A204.1 (cell line): ENCODE measurements around the gene IL4R.

Experiments used
- FAIRE-seq: peaks from 2 replicates; lab custom pipeline; 2012; peaks lifted over from hg19 to GRCh38; lab: Jason Lieb, UNC

The IL4R gene

DNA sequence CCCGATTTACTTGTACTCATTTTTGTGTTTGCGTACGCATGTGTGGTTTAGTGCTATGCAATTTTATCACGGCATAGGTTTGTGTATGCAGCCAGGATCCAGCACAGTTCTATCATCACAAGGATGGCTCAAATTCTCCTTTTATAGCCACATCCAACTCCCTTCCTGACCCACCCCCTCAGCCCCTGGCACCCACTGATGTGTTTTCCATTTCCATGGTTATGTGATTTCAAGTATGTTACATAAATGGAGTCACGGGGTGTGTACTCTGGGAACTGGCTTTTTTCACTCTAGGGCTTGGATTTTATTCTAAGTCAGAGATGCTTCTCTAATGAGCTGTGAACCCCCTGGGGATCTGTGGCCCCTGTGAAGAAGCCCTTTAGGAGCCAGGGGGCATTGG, 16.8 kb downstream of the IL4R start:
- FAIRE-seq = no peak

DNA sequence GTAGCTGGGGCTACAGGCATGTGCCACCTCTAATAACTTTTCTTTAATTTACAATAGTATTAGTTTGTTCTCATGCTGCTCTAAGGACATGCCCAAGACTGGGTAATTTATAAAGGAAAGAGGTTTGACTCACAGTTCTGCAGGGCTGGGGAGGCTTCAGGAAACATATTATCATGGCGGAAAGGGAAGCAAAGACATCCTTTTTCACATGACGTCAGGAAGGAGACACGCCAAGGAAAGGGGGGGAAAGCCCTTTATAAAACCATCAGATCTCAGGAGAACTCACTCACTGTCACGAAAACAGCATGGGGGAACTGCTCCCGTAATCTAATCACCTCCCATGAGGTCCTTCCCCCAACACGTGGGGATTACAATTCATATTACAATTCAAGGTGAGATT, 18.3 kb downstream of the IL4R start:
- FAIRE-seq = no peak

DNA sequence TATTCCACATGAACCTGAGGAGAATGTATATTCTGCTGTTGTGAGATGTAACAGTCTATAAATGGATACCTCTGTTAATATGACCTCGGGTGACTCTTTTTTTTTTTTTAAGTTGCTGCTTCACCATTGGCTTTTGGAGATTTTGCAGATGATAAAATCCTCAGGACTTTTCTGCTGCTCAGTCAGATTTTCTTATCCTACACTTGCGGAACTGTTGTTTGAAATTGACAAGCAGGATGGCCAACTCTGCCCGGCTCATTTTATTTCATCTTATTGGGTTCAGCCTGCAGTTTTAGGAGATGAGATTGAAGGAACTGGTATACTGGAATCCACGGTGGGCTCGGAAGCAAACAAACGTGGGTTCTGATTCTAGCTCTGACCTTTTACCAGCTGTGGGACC, 19.3 kb downstream of the IL4R start:
- no peak for FAIRE-seq

DNA sequence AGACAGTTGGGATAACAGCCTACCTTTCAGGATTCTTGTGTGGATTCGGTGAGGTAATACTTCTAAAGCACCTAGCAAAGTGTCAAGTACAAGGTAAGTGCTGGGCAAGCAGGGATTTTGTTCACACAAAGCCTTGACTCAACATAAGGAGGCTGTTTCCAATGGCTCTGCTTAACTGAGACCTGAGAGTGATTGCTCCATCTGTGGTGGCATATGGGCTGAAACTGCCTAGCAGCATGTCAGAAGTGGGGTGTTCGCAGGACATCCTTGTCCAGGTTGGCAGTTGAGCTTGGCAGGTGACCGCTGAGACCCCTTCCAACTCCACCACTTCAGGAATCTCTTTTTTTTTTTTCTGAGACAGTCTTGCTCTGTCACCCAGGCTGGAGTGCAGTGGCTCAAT, 19.8 kb downstream of the IL4R start:
- FAIRE-seq = no peak

DNA sequence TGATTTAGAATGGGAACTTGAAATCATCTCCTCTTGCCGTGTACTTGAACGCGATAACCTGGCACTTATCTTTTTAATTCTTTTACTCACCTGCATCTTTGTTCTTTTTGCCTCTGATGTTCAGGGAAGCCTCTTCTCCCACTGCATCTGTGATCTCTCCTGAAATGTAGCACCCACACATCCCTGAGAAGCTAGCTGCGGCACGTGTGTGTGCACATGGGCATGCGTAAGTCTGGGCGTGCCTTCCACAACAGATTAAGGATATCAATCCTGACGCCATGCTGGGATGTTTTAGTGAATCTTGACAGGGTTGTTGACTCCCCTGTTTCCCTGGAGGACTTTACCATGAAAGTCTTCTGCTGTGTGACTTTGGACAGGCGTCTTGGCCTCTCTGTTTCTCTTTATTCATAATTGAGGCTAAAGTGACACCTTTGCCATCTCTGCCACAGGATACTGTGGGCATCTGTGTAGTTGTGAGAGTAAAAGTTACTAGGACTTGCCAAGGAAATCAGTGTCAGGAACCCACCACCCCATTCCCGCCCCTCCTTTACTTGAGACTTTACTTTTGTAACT, 20.5 kb downstream of the IL4R start:
- FAIRE-seq = no peak

DNA sequence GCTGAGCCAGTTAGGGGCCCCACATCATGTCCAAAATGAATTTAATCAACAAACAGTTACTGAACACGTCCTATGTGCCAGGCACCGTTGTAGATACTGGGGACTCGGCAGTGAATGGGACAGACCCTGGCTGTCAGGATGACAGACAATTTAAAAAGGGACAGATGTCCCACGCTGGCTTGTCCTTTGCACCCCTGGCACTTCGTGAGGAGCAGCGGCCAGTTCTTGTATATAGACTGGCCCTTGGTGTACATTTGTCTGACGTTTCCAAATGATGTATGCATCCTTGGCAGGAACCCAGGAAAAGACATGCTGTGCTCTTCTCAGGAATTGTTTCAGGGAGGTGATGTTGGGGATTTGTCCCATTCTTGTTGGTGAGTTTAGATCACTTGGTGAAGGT, 21.1 kb downstream of the IL4R start:
- FAIRE-seq = no peak

DNA sequence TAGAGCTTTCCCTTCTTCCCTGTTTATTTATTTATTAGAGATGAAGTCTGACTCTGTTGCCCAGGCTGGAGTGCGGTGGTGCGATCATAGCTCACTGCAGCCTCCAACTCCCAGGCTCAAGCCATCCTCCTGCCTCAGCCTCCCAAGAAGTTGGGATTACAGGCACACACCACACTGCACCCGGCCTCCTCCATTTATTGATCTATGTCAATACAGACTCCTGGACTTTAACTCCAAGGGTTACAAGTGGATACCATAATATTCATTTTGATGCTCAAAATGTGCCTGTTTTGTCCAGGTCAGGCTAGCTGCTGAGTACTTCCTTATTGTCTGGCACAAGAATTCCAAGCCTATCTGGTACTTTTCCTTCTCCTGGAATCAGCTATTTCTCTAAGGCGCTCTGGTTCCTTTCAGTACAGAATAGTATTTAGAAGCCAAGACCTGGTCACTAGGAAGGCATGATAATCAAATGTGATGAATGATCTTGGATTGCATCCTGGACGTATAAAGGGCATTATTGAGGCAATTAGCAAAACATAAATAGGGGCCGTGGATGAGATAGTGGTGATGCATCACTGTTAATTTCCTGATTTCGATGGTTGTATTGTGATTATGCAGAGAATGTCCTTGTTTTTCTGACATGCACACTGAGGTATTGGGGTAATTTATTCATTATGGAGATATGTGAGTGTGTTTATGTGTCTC, 21.7 kb downstream of the IL4R start:
- FAIRE-seq = no peak

DNA sequence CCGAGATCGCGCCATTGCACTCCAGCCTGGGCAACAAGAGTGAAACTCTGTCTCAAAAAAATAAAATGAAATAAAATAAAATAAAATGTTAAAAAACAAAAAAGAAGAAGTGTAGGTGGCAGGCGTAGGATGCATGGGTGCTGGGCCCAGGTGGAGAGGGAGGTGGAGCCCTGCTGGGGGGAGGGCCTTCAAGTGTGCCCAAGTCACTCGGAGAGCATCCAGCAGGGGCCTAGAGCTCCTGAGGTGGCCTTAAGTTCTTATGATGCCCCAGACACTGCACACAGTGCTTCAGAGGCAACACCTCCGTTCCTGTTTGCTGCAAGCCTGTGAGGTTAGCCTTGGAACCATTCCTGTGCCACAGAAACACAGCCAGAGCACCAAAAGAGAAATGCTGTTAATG, 23.2 kb downstream of the IL4R start:
- no peak for FAIRE-seq

DNA sequence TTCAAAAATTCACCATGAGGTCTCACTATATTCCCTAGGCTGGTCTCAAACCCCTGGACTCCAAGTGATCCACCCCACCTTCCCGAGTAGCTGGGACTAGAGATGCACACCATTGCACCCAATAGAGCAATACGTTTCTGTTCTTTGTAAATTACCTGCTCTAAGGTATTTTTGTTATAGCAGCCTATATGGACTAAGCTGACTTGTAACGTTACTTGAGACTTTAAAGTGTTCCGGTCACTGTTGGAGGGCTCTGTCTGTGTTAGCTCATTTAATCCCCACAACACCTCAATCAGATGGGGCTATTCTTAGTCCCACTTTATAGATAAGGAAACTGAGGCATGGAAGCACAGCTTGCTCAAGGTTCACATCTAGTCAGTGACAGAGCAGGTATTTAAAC, 25.4 kb downstream of the IL4R start:
- no peak for FAIRE-seq

DNA sequence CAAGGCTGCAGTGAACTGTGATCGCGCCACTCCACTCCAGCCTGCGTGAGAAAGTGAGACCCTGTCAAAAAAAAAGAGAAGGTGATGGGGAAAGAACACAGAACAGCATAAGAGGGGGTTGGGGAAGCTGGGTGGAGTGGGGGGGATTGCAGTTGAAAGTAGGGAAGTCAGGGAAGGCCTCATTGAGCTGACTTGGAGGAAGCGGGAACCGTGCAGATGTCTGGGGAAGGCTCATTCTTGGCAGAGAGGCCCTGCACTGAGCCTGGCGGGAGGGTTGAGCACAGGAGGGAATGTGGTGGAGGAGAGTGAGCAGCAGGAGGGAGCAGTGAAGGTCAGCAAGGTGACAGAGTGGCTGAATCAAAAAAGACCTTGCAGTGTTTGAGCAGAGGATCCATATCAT, 26.9 kb downstream of the IL4R start:
- FAIRE-seq = no peak

DNA sequence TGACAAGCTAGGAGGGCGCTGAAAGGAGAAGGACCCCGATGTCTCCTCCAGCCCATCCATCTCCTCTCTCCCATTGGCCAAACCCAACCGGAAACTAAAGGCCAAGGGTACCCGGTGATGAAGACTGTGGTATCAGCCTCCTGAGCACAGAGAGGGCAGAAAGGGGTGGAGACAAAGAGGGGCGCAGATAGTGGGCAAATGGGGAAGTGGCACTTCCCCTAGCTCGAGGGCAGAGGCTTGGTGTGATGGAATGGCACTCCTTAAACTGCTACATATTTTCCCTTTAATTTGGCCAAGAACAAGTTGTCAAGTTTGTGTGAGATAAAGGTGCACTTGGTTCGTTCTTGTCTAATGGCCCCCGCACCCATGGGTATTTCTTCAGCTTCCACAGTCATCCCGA, 27.8 kb downstream of the IL4R start:
- no peak for FAIRE-seq

DNA sequence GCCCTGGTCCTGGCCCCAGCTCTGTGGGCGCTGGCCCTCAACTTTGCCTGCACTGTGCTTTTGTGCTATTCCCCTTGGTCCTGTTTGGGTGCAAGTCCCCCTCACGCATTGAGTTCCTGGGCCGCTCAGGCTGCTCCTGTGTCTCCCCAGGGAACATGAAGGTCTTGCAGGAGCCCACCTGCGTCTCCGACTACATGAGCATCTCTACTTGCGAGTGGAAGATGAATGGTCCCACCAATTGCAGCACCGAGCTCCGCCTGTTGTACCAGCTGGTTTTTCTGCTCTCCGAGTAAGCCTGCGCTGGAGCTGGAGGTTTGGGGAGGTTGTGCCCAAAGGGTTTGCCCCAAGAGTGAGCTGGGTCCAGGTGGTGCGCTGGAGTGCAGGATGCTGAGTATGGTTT, 28.2 kb downstream of the IL4R start:
- FAIRE-seq = no peak

DNA sequence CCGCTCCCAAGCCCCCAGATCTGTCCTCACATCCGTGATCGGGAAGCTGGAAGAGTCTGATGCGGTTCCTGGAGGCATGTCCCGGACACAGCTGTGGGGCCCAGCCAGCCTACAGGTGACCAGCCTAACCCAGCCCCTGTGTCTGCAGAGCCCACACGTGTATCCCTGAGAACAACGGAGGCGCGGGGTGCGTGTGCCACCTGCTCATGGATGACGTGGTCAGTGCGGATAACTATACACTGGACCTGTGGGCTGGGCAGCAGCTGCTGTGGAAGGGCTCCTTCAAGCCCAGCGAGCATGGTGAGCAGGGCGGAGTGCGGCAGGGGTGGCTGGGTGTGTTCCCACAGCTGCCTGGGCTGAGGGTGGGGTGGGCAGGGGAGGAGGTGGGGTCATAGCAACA, 30.9 kb downstream of the IL4R start:
- no peak for FAIRE-seq

DNA sequence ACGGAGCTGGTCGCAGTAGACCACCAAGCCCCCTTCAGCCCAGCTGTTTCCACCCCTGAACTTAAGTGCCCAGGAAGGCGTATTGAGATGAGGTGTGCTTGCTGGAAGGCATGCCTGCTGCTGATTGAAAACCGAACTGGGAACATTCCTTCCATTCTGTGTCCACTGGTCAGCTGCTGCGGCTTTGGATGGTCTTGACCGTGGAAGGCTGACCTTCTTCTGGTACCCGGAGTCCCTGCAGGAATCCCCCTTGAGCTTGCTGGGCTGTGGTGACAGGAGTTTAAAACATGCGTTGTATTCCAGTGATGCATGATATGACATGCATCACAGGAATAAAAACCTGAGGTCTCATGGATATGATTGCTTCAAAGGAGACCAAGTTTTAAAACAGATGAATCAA, 31.4 kb downstream of the IL4R start:
- FAIRE-seq = no peak

DNA sequence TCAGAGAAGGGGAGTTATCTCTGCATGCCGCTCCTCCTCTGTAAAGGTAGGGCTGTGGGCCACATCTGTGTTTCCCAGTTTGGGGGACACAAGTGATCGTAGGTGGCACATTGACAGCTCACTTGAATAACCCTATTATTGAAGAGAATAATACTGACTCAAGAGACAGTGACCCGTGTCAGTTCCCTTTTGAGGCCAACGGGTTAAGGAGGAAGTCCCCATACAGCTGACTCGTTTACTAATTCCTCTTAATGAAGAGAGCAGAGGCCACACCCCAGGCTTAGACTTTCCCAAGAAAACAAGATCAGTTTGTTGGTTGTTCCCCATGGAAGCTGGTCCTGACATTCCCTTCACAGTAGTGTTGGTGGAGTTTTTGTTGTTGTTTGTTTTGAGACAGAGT, 33.0 kb downstream of the IL4R start:
- FAIRE-seq = no peak

DNA sequence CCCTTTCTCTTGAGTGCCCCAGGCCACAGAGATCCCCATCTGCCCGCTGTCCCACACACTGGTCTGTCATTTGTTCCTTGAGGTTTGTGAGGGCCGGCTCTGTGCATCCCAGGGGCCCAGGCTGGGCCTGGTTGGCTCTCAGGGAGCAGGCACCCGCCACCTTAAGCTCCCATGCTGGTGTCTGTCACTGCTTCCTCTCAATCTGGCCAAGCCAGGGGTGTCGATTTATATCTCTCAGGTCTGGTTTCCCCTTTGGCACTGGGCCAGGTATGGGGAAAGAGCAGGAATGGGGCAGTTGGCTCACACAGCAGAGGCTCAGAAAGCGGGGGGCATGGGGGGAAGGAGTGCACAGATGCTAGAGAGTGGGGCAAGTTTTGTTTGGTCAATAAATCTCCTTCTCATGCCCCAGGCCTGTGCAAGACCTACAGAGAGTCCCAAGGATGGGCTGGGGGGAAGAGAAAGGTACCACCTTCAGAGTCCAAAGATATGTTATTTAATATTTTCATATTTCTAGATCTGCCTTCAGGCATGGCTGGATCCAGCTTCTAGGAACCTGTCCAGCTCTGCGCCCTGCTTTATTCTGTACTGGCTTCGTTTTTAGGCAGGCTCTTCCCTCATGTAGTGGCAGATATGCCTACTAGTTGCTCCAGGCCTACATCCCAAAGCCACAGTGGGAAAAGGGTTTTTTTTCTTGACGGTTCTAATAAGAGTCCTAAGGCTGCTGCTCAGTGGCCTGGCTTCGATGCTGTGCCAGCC, 34.3 kb downstream of the IL4R start:
- FAIRE-seq = no peak

DNA sequence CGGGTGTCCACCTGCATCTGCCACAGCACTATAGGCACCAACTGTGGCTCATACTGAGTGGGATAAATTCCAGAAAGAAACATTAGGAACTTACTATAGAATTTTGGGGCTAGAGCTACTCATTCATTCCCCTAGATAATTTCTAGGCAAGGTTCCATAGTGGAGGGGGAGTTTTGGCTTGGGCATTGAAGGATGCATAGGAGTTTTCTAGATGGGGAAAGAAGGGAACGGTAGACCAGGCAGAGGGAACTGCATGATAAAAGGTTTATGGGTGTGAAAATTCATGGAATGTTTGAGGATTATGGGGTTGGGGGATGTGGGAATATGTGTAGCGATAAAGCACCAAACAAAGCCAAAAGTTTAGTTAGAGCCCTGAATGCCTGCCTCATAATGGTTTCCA, 35.5 kb downstream of the IL4R start:
- FAIRE-seq = no peak

DNA sequence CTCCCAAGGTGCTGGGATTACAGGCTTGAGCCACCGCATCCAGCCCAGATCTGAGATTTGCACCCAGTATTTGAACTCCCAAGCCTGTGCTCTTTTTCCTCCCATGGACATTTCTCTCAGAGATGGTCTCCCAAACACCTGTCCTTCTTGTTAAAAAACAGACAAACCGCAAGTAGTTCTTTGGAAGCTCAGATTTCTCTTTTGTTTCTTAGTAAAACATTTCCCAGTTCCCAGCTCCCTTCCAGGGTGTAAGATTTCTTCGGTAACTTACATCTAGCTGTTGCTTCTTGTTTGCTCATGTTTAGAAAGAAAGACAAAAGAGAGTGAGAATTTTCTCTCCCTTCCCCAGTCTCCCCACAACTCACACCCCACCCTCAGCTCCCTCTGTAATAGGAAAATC, 36.2 kb downstream of the IL4R start:
- no peak for FAIRE-seq

DNA sequence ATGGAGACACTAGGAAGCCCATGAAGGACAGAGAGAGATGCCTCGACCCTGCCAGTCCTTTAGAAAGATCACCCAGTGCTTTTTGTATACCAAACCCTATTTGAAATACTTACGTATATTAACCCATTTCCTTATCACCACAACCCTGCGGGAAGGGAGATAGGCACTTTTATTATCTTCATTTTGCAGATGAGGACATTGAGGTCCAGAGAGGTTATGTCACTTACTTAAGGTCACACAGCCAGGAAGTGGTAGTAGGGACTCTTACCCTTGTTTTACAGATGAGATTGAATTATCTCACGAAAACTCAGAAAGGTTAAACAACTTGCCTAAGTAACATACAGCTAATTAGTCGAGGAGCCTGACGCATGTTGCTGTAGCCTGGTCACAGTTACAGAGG, 38.2 kb downstream of the IL4R start:
- FAIRE-seq = no peak

DNA sequence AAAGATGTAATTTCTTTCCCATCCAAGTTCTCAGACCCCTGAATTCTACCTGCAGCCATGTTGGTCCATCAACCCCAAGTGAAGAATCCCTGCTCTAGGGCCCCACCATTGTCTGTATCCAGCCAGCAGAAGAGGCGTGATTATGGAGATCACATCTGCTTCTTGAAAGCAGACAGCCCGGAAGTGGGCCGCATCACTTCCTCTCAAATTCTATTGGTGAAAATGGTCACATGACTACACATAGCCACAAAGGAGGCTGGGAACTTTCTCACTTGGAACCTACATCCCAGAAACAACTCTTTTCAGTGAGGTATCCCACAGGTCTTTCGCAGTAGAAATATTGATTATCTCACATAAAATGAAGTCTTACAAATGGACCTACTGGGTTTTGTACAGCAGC, 40.1 kb downstream of the IL4R start:
- no peak for FAIRE-seq

DNA sequence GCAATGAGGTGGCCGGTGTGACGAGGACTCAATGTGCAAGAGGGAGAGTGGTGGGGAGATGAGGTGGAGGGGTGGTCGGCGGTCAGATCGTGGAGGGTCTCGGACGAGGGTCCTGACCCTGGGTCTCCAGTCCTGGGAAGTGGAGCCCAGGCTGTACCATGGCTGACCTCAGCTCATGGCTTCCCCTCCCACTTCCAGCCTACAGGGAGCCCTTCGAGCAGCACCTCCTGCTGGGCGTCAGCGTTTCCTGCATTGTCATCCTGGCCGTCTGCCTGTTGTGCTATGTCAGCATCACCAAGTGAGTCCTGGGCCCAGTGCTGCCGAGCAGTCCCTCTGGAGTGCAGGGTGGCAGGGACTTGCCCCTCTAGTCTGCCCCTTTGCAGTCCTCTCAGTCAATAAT, 41.8 kb downstream of the IL4R start:
- FAIRE-seq = no peak

DNA sequence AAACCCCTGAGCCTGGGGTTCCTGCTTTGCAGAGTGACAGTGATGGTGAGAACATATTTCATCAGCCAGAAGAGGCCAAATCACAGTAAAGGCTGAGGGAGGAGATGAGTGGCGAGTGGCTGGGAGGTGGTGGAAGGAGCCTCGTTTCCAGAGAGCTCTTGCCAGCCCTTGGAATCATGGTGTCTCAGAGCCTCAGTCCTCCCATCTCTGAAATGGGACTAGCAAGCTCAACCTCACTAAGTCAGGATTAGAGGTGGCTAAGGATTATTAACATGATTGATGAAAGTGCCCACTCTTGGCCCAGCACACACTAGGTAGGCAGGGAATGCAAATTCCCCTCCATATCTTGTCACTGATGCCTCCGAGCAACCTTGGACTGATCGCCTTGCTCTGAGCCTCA, 43.0 kb downstream of the IL4R start:
- no peak for FAIRE-seq

DNA sequence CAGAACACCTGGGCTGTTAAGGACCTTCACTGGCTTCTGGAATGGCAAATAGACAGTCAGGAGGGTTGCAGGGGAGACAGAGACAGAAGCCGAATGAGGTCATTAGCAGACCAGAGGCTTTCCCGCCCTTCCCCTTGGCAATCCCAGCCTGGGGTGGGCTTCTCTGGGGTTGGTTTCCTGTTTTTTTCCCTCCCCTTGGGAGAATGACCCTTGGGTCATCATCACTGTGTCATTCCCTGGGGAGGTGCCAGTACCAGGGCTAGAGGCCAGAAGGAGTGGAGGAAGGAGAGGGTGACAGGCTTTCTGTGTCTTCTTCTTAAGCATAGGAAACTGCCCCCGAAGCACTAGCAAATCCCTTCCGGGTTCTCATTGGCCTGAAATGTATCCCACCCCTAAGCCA, 45.3 kb downstream of the IL4R start:
- no peak for FAIRE-seq

DNA sequence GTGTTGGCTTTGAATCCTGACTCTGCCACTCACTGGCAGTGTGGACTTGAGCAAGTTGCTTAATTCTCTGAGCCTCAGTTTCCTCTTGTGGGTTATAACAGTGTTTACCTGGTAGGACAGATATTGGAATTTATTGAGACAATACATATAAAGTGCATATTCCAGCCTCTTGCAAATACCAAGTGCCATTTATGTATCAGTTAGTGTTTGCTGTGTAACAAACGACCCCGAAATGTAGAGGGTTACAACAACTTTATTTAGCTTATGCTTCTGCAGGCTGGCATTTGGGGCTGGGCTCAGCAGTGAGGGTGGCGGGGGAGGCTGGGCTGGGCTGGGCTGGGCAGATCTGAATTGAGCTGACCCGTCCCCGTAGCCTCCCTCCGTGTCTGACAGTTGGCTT, 45.8 kb downstream of the IL4R start:
- no peak for FAIRE-seq
